Cardiac atrium fibroblast (primary cell): ENCODE measurements around the gene CTAG1B. TPM values are rescaled to one million over a fixed set of nuclear protein-coding genes. Genes with fewer than 3 reads are reported as not detected.

Experiments
- total RNA-seq: library from RNA; depleted of rRNA; stranded (reverse); fragments of >200 nt; gene quantifications from 2 replicates; pipeline ENCODE4 v1.2.3, GENCODE V29; 2015

CTAG1B gene
- total RNA-seq = not detected in 2 replicates

GRCh38 chrX:154619182-154619581, at the start of gene CTAG1B:
Gene CTAG1B (minus strand): TSS chrX:154619282. CDS start chrX:154619218, 64 bp downstream.

DNA sequence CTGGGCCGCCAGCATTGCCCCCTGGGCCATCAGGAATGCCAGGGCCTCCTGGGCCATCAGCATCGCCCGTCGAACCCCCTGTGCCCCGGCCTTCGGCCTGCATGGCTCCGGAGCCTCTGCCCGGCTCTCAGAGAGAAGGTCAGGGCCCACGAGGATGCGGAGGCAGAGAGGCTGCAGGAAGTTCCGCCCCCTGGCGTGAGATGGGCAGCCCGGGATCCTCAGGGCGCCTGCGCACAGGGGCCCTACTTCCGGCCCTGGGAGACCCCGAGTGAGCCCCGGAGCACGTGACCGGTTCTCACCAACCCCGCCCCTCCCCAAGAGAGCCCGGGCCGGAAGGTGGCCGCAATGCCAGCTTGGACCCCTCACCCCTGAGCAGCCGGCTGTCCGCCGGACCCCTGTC, 34.3 kb upstream of the CTAG1B start, which contains the start of gene CTAG2:
Gene CTAG2 (minus strand): TSS at position 167 of the 400 bp plus-strand sequence. CDS start 64 bp downstream, at position 103.

DNA sequence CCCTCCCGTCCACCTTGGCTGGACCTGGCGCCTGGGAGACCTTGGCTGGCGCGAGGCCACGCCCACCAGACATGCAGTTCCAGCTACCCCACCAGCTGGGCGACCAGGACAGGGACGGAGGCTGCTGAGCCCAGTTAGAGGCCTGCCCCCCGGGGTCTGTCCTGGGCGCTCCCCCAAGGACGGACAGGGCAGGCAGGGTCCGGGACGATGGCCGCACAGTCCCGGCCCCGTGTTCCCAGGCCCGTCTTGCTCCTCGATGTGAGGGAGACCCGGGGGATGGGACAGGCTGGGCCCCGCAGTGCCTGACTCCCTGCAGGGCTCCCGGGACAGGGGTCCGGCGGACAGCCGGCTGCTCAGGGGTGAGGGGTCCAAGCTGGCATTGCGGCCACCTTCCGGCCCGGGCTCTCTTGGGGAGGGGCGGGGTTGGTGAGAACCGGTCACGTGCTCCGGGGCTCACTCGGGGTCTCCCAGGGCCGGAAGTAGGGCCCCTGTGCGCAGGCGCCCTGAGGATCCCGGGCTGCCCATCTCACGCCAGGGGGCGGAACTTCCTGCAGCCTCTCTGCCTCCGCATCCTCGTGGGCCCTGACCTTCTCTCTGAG, 34.4 kb downstream of the CTAG1B start, which contains the start of gene CTAG1A:
Gene CTAG1A (plus strand): TSS at position 549 of the 599 bp plus-strand sequence. CDS start 74 bp downstream, outside the sequence.

Other genes with a start within 250 kb of the CTAG1B start
- gene FLNA, start 244.6 kb downstream of the CTAG1B start, total RNA-seq = 1,709 and 1,856 TPM in 2 replicates
- gene EMD, start 240.0 kb downstream of the CTAG1B start, total RNA-seq = 54.3 and 54.6 TPM in 2 replicates
- 8,491 and 9,302 TPM in 2 replicates for gene RPL10, start 220.9 kb downstream of the CTAG1B start, total RNA-seq
- 35.8 and 45.7 TPM in 2 replicates for gene DNASE1L1, start 210.0 kb downstream of the CTAG1B start, total RNA-seq
- 19.1 and 28.9 TPM in 2 replicates for gene TAFAZZIN, start 207.7 kb downstream of the CTAG1B start, total RNA-seq
- gene ATP6AP1, start 190.6 kb downstream of the CTAG1B start, total RNA-seq = 43.1 and 68.5 TPM in 2 replicates
- 131 TPM in 2 replicates for gene GDI1, start 182.1 kb downstream of the CTAG1B start, total RNA-seq
- gene FAM50A, start 175.1 kb downstream of the CTAG1B start, total RNA-seq = 54.2 and 83.9 TPM in 2 replicates
- gene PLXNA3, start 161.0 kb downstream of the CTAG1B start, total RNA-seq = 16.4 and 27.9 TPM in 2 replicates
- gene LAGE3, start 140.0 kb downstream of the CTAG1B start, total RNA-seq = 37.9 and 38.1 TPM in 2 replicates
- 29.8 and 54.5 TPM in 2 replicates for gene UBL4A, start 132.7 kb downstream of the CTAG1B start, total RNA-seq
- 35.5 and 50.5 TPM in 2 replicates for gene SLC10A3, start 128.7 kb downstream of the CTAG1B start, total RNA-seq
- 43.1 and 44.9 TPM in 2 replicates for gene FAM3A, start 103.0 kb downstream of the CTAG1B start, total RNA-seq
- gene G6PD, start 72.4 kb downstream of the CTAG1B start, total RNA-seq = 285 and 345 TPM in 2 replicates
- 10.7 and 15.7 TPM in 2 replicates for gene IKBKG, start 71.7 kb downstream of the CTAG1B start, total RNA-seq
- gene CTAG1A, start 34.1 kb downstream of the CTAG1B start, total RNA-seq = not detected in 2 replicates
- gene CTAG2, start 34.3 kb upstream of the CTAG1B start, total RNA-seq = not detected in 2 replicates
- gene GAB3, start 131.8 kb upstream of the CTAG1B start, total RNA-seq = 1.8 and 4.5 TPM in 2 replicates
- gene DKC1, start 143.6 kb upstream of the CTAG1B start, total RNA-seq = 24.1 and 31.8 TPM in 2 replicates
- 25.8 and 26.7 TPM in 2 replicates for gene MPP1, start 186.2 kb upstream of the CTAG1B start, total RNA-seq
- not detected in 2 replicates for gene SMIM9, start 215.4 kb upstream of the CTAG1B start, total RNA-seq